Measurements from ENCODE around the gene ATAD3B.
A peak's percentile ranks its signal among the peaks of the same experiment; 100 is the strongest.
"Not testable (repeated sequence)": the region's sequence is repeated elsewhere in the genome, so short reads cannot be mapped to it uniquely, and the experiment has no call there.

Gene ATAD3B

DNA sequence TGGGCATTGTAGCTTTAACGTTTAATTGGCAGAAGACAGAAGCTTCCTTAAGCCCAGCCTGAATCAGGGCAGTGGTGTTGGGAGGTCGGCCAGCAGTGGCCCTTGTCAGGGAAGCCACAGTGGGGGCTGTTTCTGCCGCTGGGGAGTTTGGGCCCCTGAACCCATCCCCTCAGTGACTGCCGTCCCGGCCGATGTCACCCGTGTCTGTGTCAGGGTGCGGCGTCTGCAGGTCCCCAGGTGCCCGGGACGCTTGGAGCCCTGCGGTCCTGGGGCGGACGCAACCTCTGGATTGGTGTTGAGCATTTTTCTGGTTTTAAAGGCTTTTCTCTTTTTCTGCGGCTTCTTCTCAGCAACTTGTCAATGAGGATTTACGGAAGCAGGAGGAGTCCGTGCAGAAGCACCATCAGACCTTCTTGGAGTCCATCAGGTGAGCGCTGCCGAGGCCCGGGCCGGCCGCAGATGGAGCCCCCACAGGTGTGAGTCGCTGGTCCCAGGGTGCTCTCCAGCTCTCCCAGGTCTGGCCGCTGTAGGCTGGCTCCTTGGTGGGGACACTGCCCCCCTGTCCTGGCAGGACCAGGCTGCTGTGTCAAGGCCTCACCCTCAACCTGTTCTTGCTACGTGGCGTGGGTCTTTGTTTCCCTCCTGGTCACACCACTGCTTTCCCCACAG is 19.7 kb upstream of the ATAD3B start:
- Histone ChIP-seq H3K36me3 (no peaks in the 10 kb centered on the region), H3K9me3 (no peaks in the 10 kb centered on the region), H4K20me1 (no peaks in the 10 kb centered on the region), H3K9ac (no peak overlapping the region), H3K4me1 (no peaks in the 10 kb centered on the region), H3K4me3 (no peak overlapping the region), H3K27ac (no peak overlapping the region), H3K4me2 (no peak overlapping the region), H3K27me3 (peaks cover 11% of the 10 kb centered on the region; the same call in 1 of the 2 replicates)
- no peak for TF ChIP-seq Cebpa-rat (IDR thresholded peaks at IDR 0.05)

GRCh38 chr1:1452365-1452739 is 19.2 kb upstream of the ATAD3B start:
- H3K4me3 ChIP-seq, H3K9ac ChIP-seq, H3K9me3 ChIP-seq, H3K27ac ChIP-seq, H3K4me2 ChIP-seq, H3K4me1 ChIP-seq, H4K20me1 ChIP-seq, H3K36me3 ChIP-seq: not testable (repeated sequence)
- peaks cover 11% of the 10 kb centered on the region; the same call in 1 of the 2 replicates for H3K27me3 ChIP-seq

GRCh38 chr1:1452882-1453281 is 18.7 kb upstream of the ATAD3B start:
- no peak overlapping the region for H3K27ac ChIP-seq
- H3K9me3 ChIP-seq = no peaks in the 10 kb centered on the region
- H3K4me3 ChIP-seq = no peak overlapping the region
- no peaks in the 10 kb centered on the region for H4K20me1 ChIP-seq
- H3K36me3 ChIP-seq = no peaks in the 10 kb centered on the region
- no peak for TF ChIP-seq Cebpa-rat (IDR thresholded peaks at IDR 0.05)
- H3K4me2 ChIP-seq = no peak overlapping the region
- H3K27me3 ChIP-seq = peaks cover 11% of the 10 kb centered on the region; the same call in 1 of the 2 replicates
- H3K9ac ChIP-seq = no peak overlapping the region
- H3K4me1 ChIP-seq = peaks cover 2% of the 10 kb centered on the region; the same call in 1 of the 2 replicates

DNA sequence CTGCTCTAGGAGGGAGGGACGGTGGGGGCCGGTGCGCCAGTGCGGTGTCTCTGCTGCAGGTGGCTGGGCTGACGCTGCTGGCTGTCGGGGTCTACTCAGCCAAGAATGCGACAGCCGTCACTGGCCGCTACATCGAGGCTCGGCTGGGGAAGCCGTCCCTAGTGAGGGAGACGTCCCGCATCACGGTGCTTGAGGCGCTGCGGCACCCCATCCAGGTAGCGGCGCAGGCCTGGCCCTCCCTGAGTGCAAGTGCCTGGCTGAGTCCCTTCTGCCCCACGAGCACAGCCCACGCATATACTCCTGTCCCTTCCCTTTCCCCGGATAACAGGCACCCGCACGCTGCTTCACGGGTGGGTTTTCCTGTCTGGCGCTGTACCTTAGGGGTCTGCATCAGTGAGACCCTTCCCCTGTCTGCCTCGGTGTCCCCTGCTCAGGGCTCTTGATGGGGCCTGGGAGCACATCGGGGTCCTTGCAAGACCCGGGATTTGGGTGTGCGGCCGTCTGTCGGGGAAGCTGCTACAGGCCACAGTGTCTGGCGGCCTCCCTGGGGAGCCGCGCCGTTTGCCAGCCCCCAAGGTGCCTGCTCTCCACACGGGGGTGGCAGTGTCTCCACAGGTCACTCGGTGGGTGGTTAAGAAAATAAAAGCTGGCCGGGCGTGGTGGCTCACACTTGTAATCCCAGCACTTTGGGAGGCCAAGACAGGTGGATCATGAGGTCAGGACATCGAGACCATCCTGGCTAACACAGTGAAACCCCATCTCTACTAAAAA is 17.1 kb upstream of the ATAD3B start:
- H3K4me1 ChIP-seq = peaks cover 17% of the 10 kb centered on the region
- H3K4me3 ChIP-seq, H3K9me3 ChIP-seq, H3K9ac ChIP-seq, H4K20me1 ChIP-seq, H3K36me3 ChIP-seq, H3K27ac ChIP-seq, H3K27me3 ChIP-seq: not testable (repeated sequence)
- H3K4me2 ChIP-seq = 0 out of 2 replicates have a peak overlapping the region, but pooled peaks have one; percentile 5

DNA sequence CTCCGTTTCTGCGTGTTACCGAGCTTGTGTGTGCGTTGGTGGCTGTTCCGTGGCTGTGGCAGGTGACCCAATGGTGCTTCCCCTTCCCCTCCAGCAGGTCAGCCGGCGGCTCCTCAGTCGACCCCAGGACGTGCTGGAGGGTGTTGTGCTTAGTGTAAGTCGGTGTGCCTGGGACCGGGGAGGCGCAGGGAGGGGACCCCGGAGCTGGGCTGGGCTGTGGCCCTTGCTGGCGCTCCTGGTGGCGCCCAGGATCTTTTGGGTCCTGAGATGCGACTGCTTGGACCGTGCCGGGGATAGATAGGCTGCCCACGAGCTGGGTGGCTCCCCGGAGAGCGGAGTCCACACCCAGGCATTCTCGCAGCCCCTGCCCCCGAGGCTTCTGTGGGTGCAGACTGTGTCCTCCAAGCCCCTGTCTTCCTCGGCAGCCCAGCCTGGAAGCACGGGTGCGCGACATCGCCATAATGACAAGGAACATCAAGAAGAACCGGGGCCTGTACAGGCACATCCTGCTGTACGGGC is 16.1 kb upstream of the ATAD3B start:
- Histone ChIP-seq H3K4me1 (peaks cover 27% of the 10 kb centered on the region), H3K4me3 (no peak overlapping the region), H3K9ac (no peak overlapping the region), H3K9me3 (no peaks in the 10 kb centered on the region), H3K27me3 (no peaks in the 10 kb centered on the region), H3K27ac (no peak overlapping the region), H3K4me2 (no peak overlapping the region), H3K36me3 (no peaks in the 10 kb centered on the region), H4K20me1 (no peaks in the 10 kb centered on the region)
- TF ChIP-seq Cebpa-rat (IDR thresholded peaks at IDR 0.05) = no peak

GRCh38 chr1:1455934-1456333 is 15.6 kb upstream of the ATAD3B start:
- not testable (repeated sequence) for H4K20me1 ChIP-seq, H3K9ac ChIP-seq, H3K4me2 ChIP-seq, H3K36me3 ChIP-seq, H3K9me3 ChIP-seq, H3K4me3 ChIP-seq, H3K27me3 ChIP-seq, H3K27ac ChIP-seq
- peaks cover 32% of the 10 kb centered on the region for H3K4me1 ChIP-seq

DNA sequence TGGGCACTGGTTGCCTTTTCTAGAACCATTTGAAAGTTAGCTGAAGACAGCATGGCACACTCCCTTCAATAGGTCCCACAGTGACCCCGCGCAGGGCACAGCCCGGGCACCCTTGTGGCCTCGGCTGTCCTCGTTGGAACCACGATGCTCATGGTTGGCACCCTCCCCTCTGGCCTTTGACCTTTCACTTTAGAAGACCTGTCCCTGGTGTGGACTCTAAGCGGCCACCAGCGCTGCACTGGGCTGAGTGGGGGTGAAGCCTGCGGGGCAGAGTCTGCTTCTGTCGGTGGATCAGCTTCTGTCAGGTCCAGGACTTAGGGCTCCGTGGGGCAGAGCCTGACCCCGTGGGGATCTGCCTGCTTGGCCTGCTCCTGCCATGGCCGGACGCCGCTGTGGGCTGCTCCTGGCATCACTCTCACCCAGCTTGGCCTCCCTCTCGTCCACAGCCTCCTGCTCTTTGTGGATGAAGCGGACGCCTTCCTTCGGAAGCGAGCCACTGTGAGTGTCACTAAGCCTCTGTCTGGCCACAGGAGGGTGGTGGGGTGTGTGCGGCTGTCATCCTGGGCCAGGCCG is 14.8 kb upstream of the ATAD3B start:
- H3K4me3 ChIP-seq, H4K20me1 ChIP-seq, H3K27ac ChIP-seq, H3K9ac ChIP-seq, H3K36me3 ChIP-seq, H3K4me2 ChIP-seq, H3K9me3 ChIP-seq, H3K27me3 ChIP-seq: not testable (repeated sequence)
- H3K4me1 ChIP-seq = peaks cover 40% of the 10 kb centered on the region

- H4K20me1 ChIP-seq, H3K27ac ChIP-seq, H3K9me3 ChIP-seq, H3K9ac ChIP-seq, H3K4me3 ChIP-seq, H3K36me3 ChIP-seq, H3K27me3 ChIP-seq: not testable (repeated sequence)
- Histone ChIP-seq H3K4me1 (peaks cover 64% of the 10 kb centered on the region), H3K4me2 (peak overlapping the region; percentile 25; the same call in 1 of the 2 replicates)
Observed at GRCh38 chr1:1459156-1459555, 12.4 kb upstream of the ATAD3B start.

GRCh38 chr1:1459711-1460110 is 11.9 kb upstream of the ATAD3B start:
- not testable (repeated sequence) for H3K4me3 ChIP-seq, H3K36me3 ChIP-seq, H3K27ac ChIP-seq, H3K9ac ChIP-seq, H3K27me3 ChIP-seq, H3K9me3 ChIP-seq, H4K20me1 ChIP-seq
- peak overlapping the region; percentile 90; the same call in 1 of the 2 replicates for H3K4me2 ChIP-seq
- H3K4me1 ChIP-seq = peaks cover 70% of the 10 kb centered on the region

DNA sequence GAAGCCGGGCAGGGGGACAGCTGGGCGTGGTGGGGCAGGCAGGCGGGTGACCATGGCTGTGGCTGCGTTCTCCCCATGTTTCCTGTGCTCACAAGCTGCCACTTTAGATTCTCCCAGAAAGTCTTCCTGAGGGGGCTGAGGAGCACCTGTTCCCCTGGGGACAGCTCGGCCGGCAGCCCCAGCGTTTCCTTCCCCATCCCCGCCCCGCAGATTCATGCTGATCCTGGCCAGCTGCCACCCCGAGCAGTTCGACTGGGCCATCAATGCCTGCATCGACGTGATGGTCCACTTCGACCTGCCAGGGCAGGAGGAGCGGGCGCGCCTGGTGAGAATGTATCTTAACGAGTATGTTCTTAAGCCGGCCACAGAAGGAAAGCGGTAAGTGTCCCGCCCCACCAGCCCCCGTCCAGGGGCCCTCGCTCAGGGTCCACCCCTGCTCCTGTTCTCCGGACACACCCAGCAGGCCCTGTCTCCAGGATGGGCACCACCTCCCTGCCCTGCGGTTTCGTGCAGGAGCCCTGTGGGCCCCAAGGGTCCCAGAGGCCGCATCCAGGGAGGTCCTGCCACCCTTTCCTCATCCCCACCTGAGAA is 10.9 kb upstream of the ATAD3B start:
- no peaks in the 10 kb centered on the region for H3K36me3 ChIP-seq
- no peak overlapping the region for H3K4me3 ChIP-seq
- peak overlapping the region; percentile 90 for H3K4me2 ChIP-seq
- peak overlapping the region; percentile 81 for H3K27ac ChIP-seq
- H3K9ac ChIP-seq = no peak overlapping the region
- no peaks in the 10 kb centered on the region for H3K9me3 ChIP-seq
- TF ChIP-seq Cebpa-rat (IDR thresholded peaks at IDR 0.05) = no peak
- H3K4me1 ChIP-seq = peaks cover 77% of the 10 kb centered on the region
- H4K20me1 ChIP-seq = no peaks in the 10 kb centered on the region
- H3K27me3 ChIP-seq = no peaks in the 10 kb centered on the region

Data from BLaER1 (cell line).